HG02840 (cell line): ENCODE measurements around the gene ABLIM2.
"Not testable (repeated sequence)": the region's sequence is repeated elsewhere in the genome, so short reads cannot be mapped to it uniquely, and the experiment has no call there.

Experiments used
- ATAC-seq: cut with Tn5 transposase; IDR thresholded peaks from one replicate; pipeline ENCODE4 v1.9.1; 2021; ENCODE audit warnings: mild to moderate bottlenecking, moderate library complexity, moderate number of reproducible peaks; ENCODE audit not compliant: unreplicated experiment, low FRiP score

ABLIM2 gene

DNA sequence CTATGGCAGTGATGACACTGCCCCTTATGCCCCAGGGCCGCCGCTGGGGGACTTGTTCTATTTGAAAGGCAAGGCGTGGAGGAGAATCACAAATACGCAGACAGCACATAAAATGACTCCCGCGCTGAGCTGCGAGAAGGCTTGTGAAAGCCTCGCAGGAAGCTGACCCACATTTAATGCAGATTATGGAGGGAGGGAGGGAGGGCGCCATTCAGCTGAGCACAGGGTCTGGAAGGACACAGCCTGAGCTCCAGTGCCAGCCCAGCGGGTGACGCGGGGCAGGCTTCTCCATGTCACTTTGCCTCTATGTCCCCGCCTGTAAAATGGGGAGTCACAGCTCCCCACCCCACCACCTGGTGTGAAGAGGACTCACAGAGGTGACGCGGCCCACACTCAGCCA lies 14.3 kb downstream of the ABLIM2 start:
- ATAC-seq = no peak

GRCh38 chr4:8143392-8144140 lies 15.0 kb downstream of the ABLIM2 start:
- ATAC-seq = no peak

DNA sequence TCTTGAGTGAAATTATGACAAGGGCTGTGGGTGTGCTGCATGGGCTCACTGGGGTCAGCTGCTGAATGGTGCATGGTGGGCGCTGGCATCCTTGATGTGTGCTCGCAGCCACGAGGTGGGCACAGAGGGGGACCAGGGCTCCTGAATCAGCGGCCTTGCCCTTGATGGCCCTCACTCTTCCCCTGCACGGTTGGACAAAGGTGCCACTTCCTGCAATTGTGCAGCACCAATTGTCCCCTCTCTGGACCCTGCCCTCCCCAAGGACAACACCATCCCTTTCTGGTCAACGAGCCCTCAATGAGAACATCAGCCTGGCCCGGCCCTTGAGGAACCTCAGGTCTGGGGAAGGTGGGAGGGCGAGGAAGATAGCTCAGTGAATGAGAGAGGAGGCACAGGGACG lies 16.1 kb downstream of the ABLIM2 start:
- no peak for ATAC-seq

GRCh38 chr4:8141935-8142334 lies 16.7 kb downstream of the ABLIM2 start:
- ATAC-seq = no peak

GRCh38 chr4:8140915-8141314 lies 17.7 kb downstream of the ABLIM2 start:
- ATAC-seq = no peak

DNA sequence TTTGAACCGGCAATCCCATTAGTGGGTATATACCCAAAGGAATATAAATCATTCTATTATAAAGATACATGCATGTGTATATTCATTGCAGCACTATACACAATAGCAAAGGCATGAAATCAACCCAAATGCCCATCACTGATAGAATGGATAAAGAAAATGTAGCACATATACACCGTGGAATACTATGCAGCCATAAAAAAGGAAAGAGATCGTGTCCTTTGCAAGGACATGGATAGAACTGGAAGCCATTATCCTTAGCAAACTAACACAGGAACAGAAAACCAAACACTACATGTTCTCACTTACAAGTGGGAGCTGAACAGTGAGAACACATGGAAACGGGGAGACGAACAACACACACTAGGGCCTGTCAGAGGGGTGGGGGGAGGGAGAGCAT lies 18.9 kb downstream of the ABLIM2 start:
- ATAC-seq = not testable (repeated sequence)

DNA sequence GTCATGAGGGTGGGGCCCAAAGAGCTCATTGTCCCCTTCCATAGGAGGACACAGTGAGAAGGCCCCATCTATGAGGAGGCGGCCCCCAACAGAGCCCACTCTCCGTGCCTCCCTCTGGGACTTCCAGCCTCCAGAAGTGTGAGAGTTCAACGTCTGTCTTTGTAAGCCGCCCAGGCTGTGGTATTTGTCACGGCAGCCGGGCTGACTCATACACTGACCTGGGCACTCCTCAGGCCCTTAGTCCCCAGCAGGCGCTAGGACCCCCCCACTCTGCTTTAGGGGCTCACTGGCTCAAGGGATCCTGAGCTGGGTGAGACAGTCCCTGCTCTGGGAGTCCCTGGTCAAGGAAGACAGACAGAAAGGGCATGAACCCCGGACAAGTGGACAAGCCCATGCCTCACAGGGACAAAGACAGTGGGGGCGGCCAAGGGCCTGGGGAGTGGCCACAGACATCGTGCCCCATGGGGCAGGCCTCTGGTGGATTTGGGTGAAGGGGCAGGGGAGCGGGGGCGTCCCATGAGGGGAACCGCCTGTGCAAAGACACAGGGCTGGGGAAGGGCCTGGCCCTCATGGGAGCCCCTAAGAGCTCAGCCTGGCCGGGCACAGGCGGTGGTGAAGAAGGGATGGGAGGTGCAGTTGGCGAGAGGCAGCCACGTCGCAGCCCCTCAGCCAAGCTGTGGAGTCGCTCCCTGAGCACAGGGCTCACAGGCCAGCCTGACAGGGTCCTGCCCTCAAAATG lies 21.5 kb downstream of the ABLIM2 start:
- no peak for ATAC-seq

DNA sequence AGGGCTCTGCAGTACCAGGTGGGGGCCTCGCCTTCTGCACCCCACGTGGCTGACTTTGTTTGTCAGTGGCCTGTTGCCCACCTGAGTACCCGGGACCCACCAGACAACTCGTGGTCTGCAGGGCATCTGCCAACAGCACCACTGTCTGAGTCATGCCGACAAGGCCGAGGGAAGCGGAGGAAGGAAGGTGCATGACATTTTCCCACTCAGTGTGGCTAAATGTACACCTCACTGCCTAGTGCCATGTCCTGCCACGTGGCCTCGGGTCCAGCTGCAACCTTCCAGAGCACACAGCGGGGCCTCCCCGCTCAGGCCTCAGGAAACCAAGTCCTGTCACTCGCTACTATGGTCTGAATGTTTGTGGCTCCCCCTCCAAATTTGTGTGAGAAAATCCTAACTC lies 22.1 kb downstream of the ABLIM2 start:
- no peak for ATAC-seq

- ATAC-seq = no peak
These were observed 22.9 kb downstream of the ABLIM2 start for GRCh38 chr4:8135666-8136065.

DNA sequence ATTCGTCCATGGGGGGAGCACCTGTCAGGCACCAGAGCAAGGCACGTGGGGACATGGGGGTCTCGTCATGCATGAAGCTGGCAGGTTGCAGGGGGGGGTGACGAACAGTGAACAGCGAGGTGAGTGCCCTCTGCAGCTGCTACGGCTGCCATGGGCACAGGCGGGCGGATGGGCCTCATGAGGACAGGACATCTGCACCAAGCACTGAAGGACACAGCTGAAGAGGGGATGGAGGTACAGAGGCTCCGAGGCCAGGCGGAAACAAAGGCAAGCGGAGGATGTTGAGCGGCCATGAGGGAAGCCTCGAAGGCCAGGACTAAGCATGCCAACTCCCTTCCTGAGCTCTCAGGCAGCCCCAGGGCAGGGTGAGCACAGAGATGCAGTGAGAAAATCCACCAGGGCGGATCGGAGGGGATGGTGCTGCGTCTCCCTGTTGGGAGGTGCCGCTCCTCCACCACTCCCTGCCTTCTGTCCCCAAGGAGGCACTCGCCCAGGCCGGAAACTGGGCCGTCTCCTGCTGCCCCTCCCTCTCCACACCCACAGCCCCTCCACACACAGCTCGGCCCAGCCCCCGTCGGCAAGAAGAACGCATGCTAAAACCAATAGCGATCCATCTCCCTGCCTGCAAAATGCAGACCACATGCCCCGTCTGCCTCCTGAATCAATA lies 24.6 kb downstream of the ABLIM2 start:
- no peak for ATAC-seq

GRCh38 chr4:8132947-8133705 lies 25.5 kb downstream of the ABLIM2 start:
- ATAC-seq = no peak

- no peak for ATAC-seq
These were observed 26.2 kb downstream of the ABLIM2 start for GRCh38 chr4:8132400-8132799.

DNA sequence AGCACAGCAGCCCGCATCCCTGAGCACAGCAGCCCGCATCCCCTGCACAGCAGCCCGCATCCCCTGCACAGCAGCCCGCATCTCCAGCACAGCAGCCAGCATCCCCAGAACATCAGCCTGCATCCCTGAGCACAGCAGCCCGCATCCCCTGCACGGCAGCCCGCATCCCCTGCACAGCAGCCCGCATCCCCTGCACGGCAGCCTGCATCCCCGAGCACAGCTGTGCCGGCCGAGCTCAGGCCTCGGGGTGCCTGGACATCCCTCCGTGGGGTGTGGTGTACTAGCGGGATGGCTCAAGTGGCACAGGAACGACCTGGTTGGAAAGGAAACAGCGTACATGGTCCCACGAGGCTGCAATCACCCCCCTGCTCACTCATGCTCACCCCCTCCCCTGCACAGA lies 26.8 kb downstream of the ABLIM2 start:
- ATAC-seq = no peak

- ATAC-seq = no peak
These were observed 27.4 kb downstream of the ABLIM2 start for GRCh38 chr4:8131210-8131609.

- no peak for ATAC-seq
These were observed 28.1 kb downstream of the ABLIM2 start for GRCh38 chr4:8130346-8131066.

- ATAC-seq = no peak
These were observed 28.8 kb downstream of the ABLIM2 start for GRCh38 chr4:8129785-8130184.

GRCh38 chr4:8129136-8129535 lies 29.5 kb downstream of the ABLIM2 start:
- no peak for ATAC-seq

- ATAC-seq = no peak
These were observed 30.3 kb downstream of the ABLIM2 start for GRCh38 chr4:8128100-8128856.

DNA sequence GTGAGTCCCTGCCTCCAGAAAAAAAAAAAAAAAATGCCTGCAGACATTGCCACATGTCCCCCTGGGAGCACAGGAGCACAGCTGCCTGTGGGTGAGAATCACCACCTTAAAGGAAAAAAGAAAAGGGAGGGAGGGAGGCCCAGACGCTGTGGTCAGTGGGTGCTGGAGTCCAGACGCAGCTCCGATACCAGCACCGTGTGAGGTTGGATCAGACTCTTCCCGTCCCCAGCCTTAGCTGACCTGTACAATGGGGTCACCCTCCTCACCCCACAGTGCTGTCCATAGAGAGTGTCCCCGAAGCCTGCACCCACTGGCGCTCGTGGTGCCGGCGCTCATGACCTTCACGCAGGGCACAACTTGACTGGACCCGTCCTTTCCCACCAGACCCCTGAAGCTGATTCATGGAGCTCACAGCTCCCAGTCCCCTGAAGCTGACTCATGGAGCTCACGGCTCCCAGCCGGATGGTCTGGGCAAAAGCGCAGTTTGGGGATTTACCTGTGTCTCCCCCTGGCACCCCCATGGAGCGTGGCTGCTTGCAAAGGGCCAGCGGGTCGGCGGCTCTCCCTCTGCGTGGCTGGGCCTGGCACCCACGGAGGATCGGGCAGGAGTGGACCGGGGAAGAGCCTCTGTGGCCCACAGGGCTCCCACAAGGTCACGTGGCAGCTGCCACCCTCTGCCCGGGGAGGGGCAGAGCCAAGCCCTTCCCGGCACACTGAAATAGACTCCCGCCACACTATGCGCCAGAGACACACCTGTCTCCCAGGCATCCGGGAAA lies 31.4 kb downstream of the ABLIM2 start:
- ATAC-seq = no peak
